DOHH2 (cell line): Measurements from ENCODE around the gene CEBPE.

Source experiments
- EZH2phosphoT487 ChIP-seq: fragments of 200-600 bp; sonication (generic); IDR thresholded peaks from 2 replicates; pipeline ENCODE4 v1.6.1; 2017; ENCODE audit warnings: borderline replicate concordance, mild to moderate bottlenecking, antibody characterized with exemption, low read length, moderate library complexity, mixed read lengths
- TF ChIP-seq, protein P1 (sequence below): fragments of 200-600 bp; sonication (generic); IDR thresholded peaks from one replicate; pipeline ENCODE4 v1.5.1; 2014; ENCODE audit warnings: antibody characterized with exemption, mild to moderate bottlenecking, low read depth, low read length; ENCODE audit not compliant: poor library complexity, severe bottlenecking

DNA sequence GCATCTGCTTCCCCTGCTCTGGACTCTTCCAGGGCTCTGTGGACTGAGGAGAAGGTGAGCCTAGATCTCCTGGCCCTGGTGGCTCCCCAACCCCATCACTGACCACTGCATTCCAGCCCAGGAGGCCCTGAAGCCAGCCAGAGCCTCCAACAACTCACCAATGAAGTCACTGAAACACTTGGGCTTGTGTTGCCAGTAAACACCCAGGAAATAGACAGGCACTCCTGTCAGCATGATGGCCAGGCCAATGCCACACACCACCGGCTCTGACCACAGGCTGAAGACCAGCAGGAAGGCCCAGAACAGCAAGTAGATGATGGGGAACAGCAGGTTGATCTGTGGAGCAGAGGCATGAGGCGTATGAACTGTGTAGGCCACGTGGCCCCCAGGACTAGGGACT is 8.8 kb upstream of the CEBPE start:
- TF ChIP-seq, protein P1, sequence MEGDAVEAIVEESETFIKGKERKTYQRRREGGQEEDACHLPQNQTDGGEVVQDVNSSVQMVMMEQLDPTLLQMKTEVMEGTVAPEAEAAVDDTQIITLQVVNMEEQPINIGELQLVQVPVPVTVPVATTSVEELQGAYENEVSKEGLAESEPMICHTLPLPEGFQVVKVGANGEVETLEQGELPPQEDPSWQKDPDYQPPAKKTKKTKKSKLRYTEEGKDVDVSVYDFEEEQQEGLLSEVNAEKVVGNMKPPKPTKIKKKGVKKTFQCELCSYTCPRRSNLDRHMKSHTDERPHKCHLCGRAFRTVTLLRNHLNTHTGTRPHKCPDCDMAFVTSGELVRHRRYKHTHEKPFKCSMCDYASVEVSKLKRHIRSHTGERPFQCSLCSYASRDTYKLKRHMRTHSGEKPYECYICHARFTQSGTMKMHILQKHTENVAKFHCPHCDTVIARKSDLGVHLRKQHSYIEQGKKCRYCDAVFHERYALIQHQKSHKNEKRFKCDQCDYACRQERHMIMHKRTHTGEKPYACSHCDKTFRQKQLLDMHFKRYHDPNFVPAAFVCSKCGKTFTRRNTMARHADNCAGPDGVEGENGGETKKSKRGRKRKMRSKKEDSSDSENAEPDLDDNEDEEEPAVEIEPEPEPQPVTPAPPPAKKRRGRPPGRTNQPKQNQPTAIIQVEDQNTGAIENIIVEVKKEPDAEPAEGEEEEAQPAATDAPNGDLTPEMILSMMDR, result no peak
- no peak for TF ChIP-seq EZH2phosphoT487
